PC-3 (cell line): ENCODE results near the gene PAK4. TPM values are rescaled to one million over a fixed set of nuclear protein-coding genes. Genes with fewer than 3 reads are reported as not detected.

ENCODE experiments used
- ATAC-seq: fragments of 200-7000 bp; cut with Tn5 transposase; 2 replicates; pipeline ENCODE4 v1.9.1; 2020; ENCODE audit warnings: mild to moderate bottlenecking, moderate library complexity
- BruUV-seq: library from RNA; stranded (reverse); fragments of 400-500 nt; replicated peaks from 2 replicates; lab custom pipeline; 2021; lab: Mats Ljungman, UMichigan
- CTCF ChIA-PET: fragments of 300-600 bp; sonication (Branson Sonifier 250); formaldehyde crosslinking; loops from one replicate; lab custom pipeline; 2022; ENCODE audit warnings: antibody characterized with exemption; lab: Charles Lee
- POLR2A ChIA-PET: fragments of 300-600 bp; sonication (Branson Sonifier 250); formaldehyde crosslinking; loops from one replicate; lab custom pipeline; 2022; ENCODE audit warnings: antibody characterized with exemption; ENCODE audit not compliant: unreplicated experiment; lab: Charles Lee
- DNase-seq: peaks from one replicate; pipeline ENCODE4 v3.0.0-alpha.2; 2015
- H2AFZ ChIP-seq: fragments of 300-600 bp; sonication (generic); 2 replicates; pipeline ENCODE4 v1.6.0; 2016; ENCODE audit warnings: antibody characterized with exemption, low read length
- H3F3A ChIP-seq: fragments of 300-600 bp; sonication (generic); one replicate; pipeline ENCODE4 v1.6.0; 2017; ENCODE audit warnings: antibody characterized with exemption, low read length, control low read depth, mild to moderate bottlenecking; ENCODE audit not compliant: unreplicated experiment
- H3K27ac ChIP-seq: fragments of 300-600 bp; sonication (generic); 2 replicates; pipeline ENCODE4 v1.5.1; 2016; ENCODE audit warnings: mild to moderate bottlenecking, low read length
- H3K27me3 ChIP-seq: fragments of 300-600 bp; sonication (generic); 2 replicates; pipeline ENCODE4 v1.6.1; 2016; ENCODE audit warnings: low read length, mixed read lengths
- H3K36me3 ChIP-seq: fragments of 300-600 bp; sonication (generic); 2 replicates; pipeline ENCODE4 v1.6.1; 2016; ENCODE audit warnings: low read depth, mixed run types, low read length, mixed read lengths
- H3K4me1 ChIP-seq: fragments of 300-600 bp; sonication (generic); 2 replicates; pipeline ENCODE4 v1.5.1; 2016; ENCODE audit warnings: low read length; ENCODE audit not compliant: insufficient read depth
- H3K4me2 ChIP-seq: fragments of 300-600 bp; sonication (generic); 2 replicates; pipeline ENCODE4 v1.6.0; 2016; ENCODE audit warnings: low read length
- H3K4me3 ChIP-seq: fragments of 300-600 bp; sonication (generic); 2 replicates; pipeline ENCODE4 v1.5.1; 2016; ENCODE audit warnings: mild to moderate bottlenecking, low read length, mixed read lengths
- H3K79me2 ChIP-seq: fragments of 300-600 bp; sonication (generic); 2 replicates; pipeline ENCODE4 v1.6.1; 2017; ENCODE audit warnings: low read length, mixed read lengths
- H3K9ac ChIP-seq: fragments of 300-600 bp; sonication (generic); 2 replicates; pipeline ENCODE4 v1.6.0; 2016; ENCODE audit warnings: mild to moderate bottlenecking, low read length
- H3K9me2 ChIP-seq: fragments of 300-600 bp; sonication (generic); replicated peaks from 2 replicates; pipeline ENCODE4 v1.6.1; 2016; ENCODE audit warnings: mixed run types, low read length, mixed read lengths
- H3K9me3 ChIP-seq: fragments of 300-600 bp; sonication (generic); 2 replicates; pipeline ENCODE4 v1.6.1; 2016; ENCODE audit warnings: low read length, mixed read lengths
- H4K20me1 ChIP-seq: fragments of 300-600 bp; sonication (generic); 2 replicates; pipeline ENCODE4 v1.6.1; 2016; ENCODE audit warnings: low read length, mixed read lengths
- EZH2 ChIP-seq: fragments of 300-600 bp; sonication (generic); IDR thresholded peaks from one replicate; pipeline ENCODE4 v1.6.1; 2017; ENCODE audit warnings: antibody characterized with exemption, mild to moderate bottlenecking, low read length; ENCODE audit not compliant: unreplicated experiment
- EZH2phosphoT487 ChIP-seq: fragments of 300-600 bp; sonication (generic); IDR thresholded peaks from 2 replicates; pipeline ENCODE4 v1.6.1; 2018; ENCODE audit warnings: mild to moderate bottlenecking, antibody characterized with exemption, low read length, borderline replicate concordance
- intact Hi-C: fragments of 100-400 bp; cut with micrococcal nuclease; formaldehyde crosslinking; loops from 2 replicates; pipeline ENCODE4 v1.9.0; 2023
- total RNA-seq: library from RNA; depleted of rRNA; stranded (reverse); fragments of >200 nt; gene quantifications from 2 replicates; pipeline ENCODE4 v1.2.3, GENCODE V29; 2014
- TF ChIP-seq, protein P1 (sequence below): fragments of 300-600 bp; sonication (generic); conservative IDR thresholded peaks from 2 replicates; pipeline ENCODE4 v1.5.1; 2017; ENCODE audit warnings: antibody characterized with exemption, low read depth, mild to moderate bottlenecking, low read length

The PAK4 gene
- total RNA-seq, 1 experiment from 2014 or later = 13.5 TPM

GRCh38 chr19:39111593-39112199 lies 13.9 kb upstream of the PAK4 start:
- Histone ChIP-seq H3K27me3 (no peaks in the 10 kb centered on the region), H3K79me2 (no peaks in the 10 kb centered on the region), H3K27ac (peak overlapping the region; percentile 97), H3K4me3 (no peak overlapping the region), H3F3A (no peaks in the 10 kb centered on the region), H3K9me2 (no peaks in the 10 kb centered on the region), H3K36me3 (no peaks in the 10 kb centered on the region), H3K4me1 (peaks cover 11% of the 10 kb centered on the region), H3K4me2 (peak overlapping the region; percentile 71), H2AFZ (peak overlapping the region; percentile 78), H4K20me1 (no peaks in the 10 kb centered on the region), H3K9me3 (no peaks in the 10 kb centered on the region), H3K9ac (peak overlapping the region; percentile 79)
- TF ChIP-seq, protein P1, sequence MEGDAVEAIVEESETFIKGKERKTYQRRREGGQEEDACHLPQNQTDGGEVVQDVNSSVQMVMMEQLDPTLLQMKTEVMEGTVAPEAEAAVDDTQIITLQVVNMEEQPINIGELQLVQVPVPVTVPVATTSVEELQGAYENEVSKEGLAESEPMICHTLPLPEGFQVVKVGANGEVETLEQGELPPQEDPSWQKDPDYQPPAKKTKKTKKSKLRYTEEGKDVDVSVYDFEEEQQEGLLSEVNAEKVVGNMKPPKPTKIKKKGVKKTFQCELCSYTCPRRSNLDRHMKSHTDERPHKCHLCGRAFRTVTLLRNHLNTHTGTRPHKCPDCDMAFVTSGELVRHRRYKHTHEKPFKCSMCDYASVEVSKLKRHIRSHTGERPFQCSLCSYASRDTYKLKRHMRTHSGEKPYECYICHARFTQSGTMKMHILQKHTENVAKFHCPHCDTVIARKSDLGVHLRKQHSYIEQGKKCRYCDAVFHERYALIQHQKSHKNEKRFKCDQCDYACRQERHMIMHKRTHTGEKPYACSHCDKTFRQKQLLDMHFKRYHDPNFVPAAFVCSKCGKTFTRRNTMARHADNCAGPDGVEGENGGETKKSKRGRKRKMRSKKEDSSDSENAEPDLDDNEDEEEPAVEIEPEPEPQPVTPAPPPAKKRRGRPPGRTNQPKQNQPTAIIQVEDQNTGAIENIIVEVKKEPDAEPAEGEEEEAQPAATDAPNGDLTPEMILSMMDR = no peak
- no peak for TF ChIP-seq EZH2phosphoT487
- ChIA-PET CTCF (interaction anchor here (1.2 to 1.4 kb wide), 2 partner anchors 10 to 33 kb away, joined by 4 read pairs; no protein-coding TSS in a partner anchor), POLR2A (interaction anchor here (0.5 kb wide), 1 partner anchor 689 kb away, joined by 3 read pairs; no protein-coding TSS in a partner anchor)
- ATAC-seq (peak; percentile 55), DNase-seq (peak; percentile 59)
- no TSS peak for BruUV-seq
- intact Hi-C loops = loop anchor here (5.0 to 10.0 kb wide), 2 partner anchors 57 to 149 kb away; no protein-coding TSS in a partner anchor

- no peaks in the 10 kb centered on the region for H4K20me1 ChIP-seq
- CTCF ChIA-PET = interaction anchor here (1.4 kb wide), 1 partner anchor 10 kb away, joined by 4 read pairs; no protein-coding TSS in a partner anchor
- no peak overlapping the region for H3K4me3 ChIP-seq
- DNase-seq (peak; percentile 87), ATAC-seq (peak; percentile 93)
- H3F3A ChIP-seq = no peaks in the 10 kb centered on the region
- H2AFZ ChIP-seq = peak overlapping the region; percentile 78
- H3K9me2 ChIP-seq = no peaks in the 10 kb centered on the region
- H3K4me2 ChIP-seq = peak overlapping the region; percentile 71
- no peaks in the 10 kb centered on the region for H3K27me3 ChIP-seq
- peak overlapping the region; percentile 97 for H3K27ac ChIP-seq
- peak overlapping the region; percentile 79 for H3K9ac ChIP-seq
- POLR2A ChIA-PET = interaction anchor here (0.5 kb wide), 1 partner anchor 689 kb away, joined by 3 read pairs; no protein-coding TSS in a partner anchor
- intact Hi-C loops = loop anchor here (5.0 to 10.0 kb wide), 2 partner anchors 58 to 150 kb away; no protein-coding TSS in a partner anchor
- H3K36me3 ChIP-seq = no peaks in the 10 kb centered on the region
- H3K79me2 ChIP-seq = no peaks in the 10 kb centered on the region
- no TSS peak for BruUV-seq
- H3K4me1 ChIP-seq = peaks cover 11% of the 10 kb centered on the region
- TF ChIP-seq, protein P1 = no peak
- no peak for TF ChIP-seq EZH2phosphoT487
- TF ChIP-seq EZH2 = no peak
- H3K9me3 ChIP-seq = no peaks in the 10 kb centered on the region
Observed at GRCh38 chr19:39112338-39112890, 13.2 kb upstream of the PAK4 start.
